ENCODE data around the gene NPC2. TPM values are rescaled to one million over a fixed set of nuclear protein-coding genes. Genes with fewer than 3 reads are reported as not detected.

The NPC2 gene
- total RNA-seq, 1 experiment from 2014 or later = 137 TPM

GRCh38 chr14:74533576-74533975 is 40.5 kb upstream of the NPC2 start:
- H3K4me1 ChIP-seq (ENCODE audit: insufficient read depth, low read length) = no peaks in the 10 kb centered on the region
- no peak overlapping the region for H3K18ac ChIP-seq (ENCODE audit: insufficient read length, low read depth, low read length)
- H2BK120ac ChIP-seq (ENCODE audit: low read depth, low read length, poor library complexity, severe bottlenecking) = no peak overlapping the region
- TF ChIP-seq, protein P1, sequence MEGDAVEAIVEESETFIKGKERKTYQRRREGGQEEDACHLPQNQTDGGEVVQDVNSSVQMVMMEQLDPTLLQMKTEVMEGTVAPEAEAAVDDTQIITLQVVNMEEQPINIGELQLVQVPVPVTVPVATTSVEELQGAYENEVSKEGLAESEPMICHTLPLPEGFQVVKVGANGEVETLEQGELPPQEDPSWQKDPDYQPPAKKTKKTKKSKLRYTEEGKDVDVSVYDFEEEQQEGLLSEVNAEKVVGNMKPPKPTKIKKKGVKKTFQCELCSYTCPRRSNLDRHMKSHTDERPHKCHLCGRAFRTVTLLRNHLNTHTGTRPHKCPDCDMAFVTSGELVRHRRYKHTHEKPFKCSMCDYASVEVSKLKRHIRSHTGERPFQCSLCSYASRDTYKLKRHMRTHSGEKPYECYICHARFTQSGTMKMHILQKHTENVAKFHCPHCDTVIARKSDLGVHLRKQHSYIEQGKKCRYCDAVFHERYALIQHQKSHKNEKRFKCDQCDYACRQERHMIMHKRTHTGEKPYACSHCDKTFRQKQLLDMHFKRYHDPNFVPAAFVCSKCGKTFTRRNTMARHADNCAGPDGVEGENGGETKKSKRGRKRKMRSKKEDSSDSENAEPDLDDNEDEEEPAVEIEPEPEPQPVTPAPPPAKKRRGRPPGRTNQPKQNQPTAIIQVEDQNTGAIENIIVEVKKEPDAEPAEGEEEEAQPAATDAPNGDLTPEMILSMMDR (conservative IDR thresholded peaks at IDR 0.05) = no peak
- Mint-ChIP-seq H3K4me1 (peaks cover 3 to 11% of the 10 kb centered on the region in 2 experiments), H3K4me3 (no peak overlapping the region), H3K36me3 (ENCODE audit: insufficient read depth in 1 of 3, low read depth in 3 of 3) (no peaks in the 10 kb centered on the region), H3K27me3 (ENCODE audit: low read depth) (peaks cover 2% of the 10 kb centered on the region; the same call in 1 of the 2 replicates), H3K9me3 (no peaks in the 10 kb centered on the region), H3K27ac (no peak overlapping the region; a peak in 1 of 7 replicates)
- H3K27ac ChIP-seq (ENCODE audit: insufficient read length, low read depth, low read length) = no peak overlapping the region
- no peak for DNase-seq
- H3K79me2 ChIP-seq (ENCODE audit: insufficient read depth, low read length) = no peaks in the 10 kb centered on the region
- H3K56ac ChIP-seq (ENCODE audit: insufficient read length, low read depth, low read length) = no peak overlapping the region
- WGBS (ENCODE audit: extremely low coverage, insufficient read length, low lambda C conversion rate) = no CpG with 5 or more reads among the region's 7 CpGs
- no peak overlapping the region for H2BK15ac ChIP-seq (ENCODE audit: low read depth, low read length)
- H3K23ac ChIP-seq (ENCODE audit: insufficient read length, low read depth, low read length) = no peak overlapping the region
- no peak overlapping the region for H2AK5ac ChIP-seq (ENCODE audit: insufficient read length, low read length)
- no peak overlapping the region; the same call in 1 of the 2 replicates for H3K14ac ChIP-seq (ENCODE audit: insufficient read depth, low read length)
- no peak overlapping the region for H3T11ph ChIP-seq (ENCODE audit: low read length)
- no peak overlapping the region for H2BK5ac ChIP-seq (ENCODE audit: insufficient read length, low read length)
- no peaks in the 10 kb centered on the region for H3K27me3 ChIP-seq (ENCODE audit: insufficient read depth, low read length)
- no peaks in the 10 kb centered on the region for H3K23me2 ChIP-seq (ENCODE audit: insufficient read length, low read depth, low read length, poor library complexity, severe bottlenecking)
- no peak overlapping the region for H2BK20ac ChIP-seq (ENCODE audit: low read depth, low read length, poor library complexity, severe bottlenecking)
- no peaks in the 10 kb centered on the region for H4K20me1 ChIP-seq (ENCODE audit: control insufficient read depth, insufficient read depth, insufficient read length)
- H4K5ac ChIP-seq (ENCODE audit: insufficient read length, low read depth, low read length) = no peak overlapping the region
- no peak overlapping the region for H3K4ac ChIP-seq (ENCODE audit: low read depth, low read length)
- H4K8ac ChIP-seq (replicated peaks; ENCODE audit: insufficient read length, low read depth, low read length) = no peak overlapping the region
- no peak overlapping the region for H2BK12ac ChIP-seq (ENCODE audit: insufficient read length, low read depth, low read length)
- no peaks in the 10 kb centered on the region for H3K9me3 ChIP-seq (ENCODE audit: control insufficient read depth, low read depth, low read length)
- no peak overlapping the region for H3K4me2 ChIP-seq (ENCODE audit: insufficient read depth, insufficient read length, low read length)
- H2AFZ ChIP-seq (ENCODE audit: low read length) = no peak overlapping the region
- no peaks in the 10 kb centered on the region for H3K79me1 ChIP-seq (ENCODE audit: insufficient read depth, low read depth, low read length, poor library complexity, severe bottlenecking)
- H3K9ac ChIP-seq (ENCODE audit: extremely low read depth, insufficient read length, low read length) = no peak overlapping the region
- H4K91ac ChIP-seq (ENCODE audit: insufficient read length, low read depth, low read length) = no peak overlapping the region
